CD4-positive, alpha-beta T cell treated with Interleukin-10 for 1 hour (primary cell): ENCODE measurements around the gene ENTPD8.
"Not testable (repeated sequence)": the region's sequence is repeated elsewhere in the genome, so short reads cannot be mapped to it uniquely, and the experiment has no call there.

ENCODE experiments used
- DNase-seq: peaks from one replicate; pipeline ENCODE4 v3.0.0-alpha.2; 2020

The ENTPD8 gene

DNA sequence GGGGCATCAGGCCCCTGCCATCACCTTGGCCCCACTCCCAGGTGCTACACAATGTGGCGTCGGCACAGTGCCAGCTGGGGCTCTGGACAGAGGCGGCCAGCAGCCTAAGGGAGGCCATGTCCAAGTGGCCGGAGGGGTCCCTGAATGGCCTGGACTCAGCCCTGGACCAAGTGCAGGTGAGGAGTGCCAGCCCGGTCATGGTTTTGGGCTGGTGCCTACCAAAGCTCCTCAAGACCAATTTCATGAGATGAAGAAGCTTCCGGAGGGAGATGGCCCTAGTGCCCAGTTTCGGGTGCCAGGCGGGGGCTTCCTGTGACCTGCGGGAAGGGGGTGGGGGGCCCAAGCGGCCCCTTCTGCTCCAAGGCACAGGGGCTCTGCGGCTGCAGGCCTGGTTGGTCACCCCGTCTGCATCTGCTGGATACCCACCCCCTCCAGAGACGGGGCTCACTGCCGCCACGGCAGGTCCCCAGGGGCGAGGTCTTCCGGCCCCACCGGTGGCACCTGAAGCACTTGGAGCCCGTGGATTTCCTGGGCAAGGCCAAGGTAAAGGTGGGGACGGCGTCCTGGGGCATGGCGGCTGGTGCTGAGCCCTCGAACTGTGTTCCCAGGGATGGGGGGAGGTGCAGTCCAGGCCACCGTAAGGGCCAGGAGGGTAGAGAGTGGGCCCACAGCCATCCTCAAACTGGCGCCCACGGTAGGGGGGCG lies 12.2 kb downstream of the ENTPD8 start:
- DNase-seq: no peak

- no peak for DNase-seq
These were observed 12.9 kb downstream of the ENTPD8 start for GRCh38 chr9:137428311-137428630.

DNA sequence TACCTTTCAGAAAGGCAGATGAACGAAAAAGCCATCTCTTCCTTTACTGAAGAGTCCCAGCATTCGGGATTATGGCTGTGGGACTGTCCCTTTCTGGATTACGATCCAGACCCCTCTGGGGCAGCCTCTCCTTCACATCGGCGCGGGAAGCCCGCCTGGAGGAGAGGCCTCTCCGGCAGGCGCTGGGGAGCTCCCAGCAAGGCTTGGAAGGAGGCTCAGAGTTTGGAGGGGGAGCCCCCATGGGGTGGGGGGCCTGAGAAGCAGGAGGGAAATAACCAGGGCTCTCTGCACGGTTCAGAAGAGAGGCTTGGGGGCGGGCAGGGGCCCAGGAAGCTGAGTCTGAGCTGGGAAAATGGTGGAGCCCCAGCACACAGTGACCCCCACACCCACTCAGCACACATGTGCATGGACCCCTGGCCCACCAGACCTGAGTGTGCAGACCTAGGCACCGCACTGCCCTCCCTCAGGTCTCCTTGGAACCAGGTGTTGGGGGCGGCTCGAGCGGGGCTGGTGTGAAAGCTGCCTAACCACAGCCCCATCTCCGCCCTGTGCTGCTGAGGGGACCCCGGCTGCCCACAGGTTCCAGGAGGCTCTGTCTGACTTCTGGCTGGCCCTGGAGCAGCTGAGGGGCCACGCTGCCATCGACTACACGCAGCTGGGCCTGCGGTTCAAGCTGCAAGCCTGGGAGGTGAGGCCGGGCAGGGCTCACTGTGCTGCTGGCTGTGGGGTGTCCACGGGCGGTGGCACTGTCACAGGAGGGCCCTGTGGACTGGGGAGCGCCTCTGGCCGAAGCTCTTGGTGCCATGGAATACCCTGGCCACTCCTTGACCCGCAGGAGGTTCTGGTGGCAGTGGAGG lies 13.5 kb downstream of the ENTPD8 start:
- no peak for DNase-seq

- no peak for DNase-seq
These were observed 15.0 kb downstream of the ENTPD8 start for GRCh38 chr9:137426018-137426681.

- no peak for DNase-seq
These were observed 17.5 kb downstream of the ENTPD8 start for GRCh38 chr9:137423514-137424291.

- DNase-seq: peak; percentile 95
These were observed 18.3 kb downstream of the ENTPD8 start, which contains the start of the genes EXD3 and NOXA1 for GRCh38 chr9:137422604-137423513. TSS of gene EXD3 (minus strand) at chr9:137423162. CDS start at chr9:137395357, 27,805 bp downstream. TSS of gene NOXA1 (plus strand) at chr9:137423393. CDS start at chr9:137423530, 137 bp downstream.

DNA sequence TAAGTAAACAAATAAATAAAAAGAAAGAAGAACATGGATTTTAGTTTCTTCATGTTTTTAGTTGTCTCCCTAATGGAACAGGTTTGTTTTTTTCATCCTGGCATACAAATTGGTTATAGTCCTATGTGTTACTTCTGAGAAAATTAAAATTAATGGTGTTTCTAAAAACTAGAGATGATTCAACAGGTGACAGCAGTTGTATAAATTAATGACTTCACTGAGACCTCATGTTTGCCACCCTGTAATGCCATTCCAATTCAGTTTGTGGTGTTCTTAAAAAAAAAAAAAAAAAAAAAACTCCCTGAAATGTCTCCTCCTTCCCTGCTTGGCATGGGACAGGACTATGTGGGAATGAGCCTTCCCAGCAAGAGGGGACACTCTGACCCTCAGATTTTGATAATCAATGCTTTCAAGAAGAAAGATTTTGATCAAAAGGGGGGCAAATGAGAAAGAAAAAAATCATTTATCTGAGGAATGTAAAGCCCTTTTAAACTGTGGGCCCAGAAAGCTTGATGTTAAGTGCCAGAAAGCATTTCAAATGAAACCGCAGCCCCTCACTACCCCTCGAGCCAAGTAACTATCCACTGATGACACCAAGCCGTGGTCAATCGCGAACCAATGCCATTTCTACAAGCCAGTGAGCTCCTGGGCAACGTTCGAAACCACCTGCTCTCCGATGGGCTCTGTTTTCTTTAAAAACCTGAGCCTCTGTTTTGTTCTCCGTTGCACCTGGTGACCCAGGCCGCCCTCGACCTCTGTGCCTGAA lies 19.1 kb downstream of the ENTPD8 start:
- no peak for DNase-seq

DNA sequence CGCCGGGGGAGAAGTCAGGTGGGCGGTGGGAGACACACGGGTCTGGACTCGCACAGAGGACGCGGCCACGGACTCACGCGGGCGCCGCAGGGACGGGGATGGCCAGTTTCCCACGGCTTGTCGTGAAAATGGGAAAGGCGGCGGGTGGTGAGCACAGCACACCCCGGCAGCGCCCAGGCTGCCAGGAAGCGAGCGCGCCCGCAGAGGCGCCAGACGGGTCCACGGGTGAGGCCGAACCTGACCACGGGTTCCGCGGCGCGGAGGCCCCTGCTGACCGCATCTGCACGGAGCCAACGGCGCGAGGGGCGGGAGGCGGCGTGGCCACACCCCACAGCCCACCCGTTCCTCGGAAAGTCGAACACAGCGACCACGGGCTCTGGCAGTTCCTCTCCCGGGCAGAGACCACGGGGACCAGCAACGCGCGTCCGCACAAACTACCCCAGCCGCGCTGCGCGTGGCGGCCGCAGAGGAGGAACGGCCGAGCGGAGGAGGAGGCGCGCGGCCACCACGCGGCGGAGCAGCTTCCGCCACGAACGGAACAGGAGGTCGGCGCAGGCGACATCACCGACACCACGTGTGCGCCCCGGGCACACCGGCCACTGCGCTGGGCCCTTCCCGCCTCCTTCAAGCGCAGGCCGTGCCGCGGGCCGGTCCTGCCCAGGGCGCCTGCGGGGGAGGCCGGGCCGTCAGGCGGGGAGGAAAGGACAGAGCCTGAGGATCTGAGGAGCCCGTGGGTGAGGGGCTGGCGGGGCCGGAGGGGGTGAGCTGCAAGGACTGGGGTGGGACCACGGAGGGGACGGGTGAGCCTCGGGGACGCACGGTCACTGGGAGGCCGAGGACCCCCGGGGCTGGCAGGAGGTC lies 23.8 kb downstream of the ENTPD8 start:
- DNase-seq: no peak

GRCh38 chr9:137416563-137417151 lies 24.5 kb downstream of the ENTPD8 start:
- DNase-seq: no peak

- DNase-seq: no peak
These were observed 25.1 kb downstream of the ENTPD8 start for GRCh38 chr9:137416006-137416562.

- DNase-seq: no peak
These were observed 25.7 kb downstream of the ENTPD8 start for GRCh38 chr9:137415451-137415850.

DNA sequence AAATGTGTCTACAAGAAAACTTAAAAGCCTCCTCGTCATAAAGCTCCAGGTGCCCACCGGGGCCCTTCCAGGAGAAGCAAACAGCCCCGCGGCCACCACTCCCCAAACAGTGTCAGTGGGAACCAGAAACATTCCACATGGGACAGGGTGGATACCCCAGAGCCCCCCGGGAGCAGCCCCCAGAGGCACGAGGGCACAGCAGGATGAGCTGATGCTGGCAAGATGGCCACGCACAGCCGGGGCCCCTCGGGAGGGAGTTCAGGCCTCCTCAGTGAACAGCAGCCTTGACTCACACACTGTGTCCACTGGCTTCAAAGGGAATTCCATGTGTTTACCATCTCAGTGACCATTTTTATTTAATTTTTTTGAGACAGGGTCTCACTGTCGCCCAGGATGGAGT lies 28.7 kb downstream of the ENTPD8 start:
- no peak for DNase-seq

GRCh38 chr9:137411645-137412380 lies 29.3 kb downstream of the ENTPD8 start:
- peak; percentile 41 for DNase-seq

- DNase-seq: no peak
These were observed 29.9 kb downstream of the ENTPD8 start for GRCh38 chr9:137411260-137411644.

GRCh38 chr9:137410891-137411249 lies 30.3 kb downstream of the ENTPD8 start:
- no peak for DNase-seq

GRCh38 chr9:137410236-137410890 lies 30.8 kb downstream of the ENTPD8 start:
- DNase-seq: not testable (repeated sequence)

DNA sequence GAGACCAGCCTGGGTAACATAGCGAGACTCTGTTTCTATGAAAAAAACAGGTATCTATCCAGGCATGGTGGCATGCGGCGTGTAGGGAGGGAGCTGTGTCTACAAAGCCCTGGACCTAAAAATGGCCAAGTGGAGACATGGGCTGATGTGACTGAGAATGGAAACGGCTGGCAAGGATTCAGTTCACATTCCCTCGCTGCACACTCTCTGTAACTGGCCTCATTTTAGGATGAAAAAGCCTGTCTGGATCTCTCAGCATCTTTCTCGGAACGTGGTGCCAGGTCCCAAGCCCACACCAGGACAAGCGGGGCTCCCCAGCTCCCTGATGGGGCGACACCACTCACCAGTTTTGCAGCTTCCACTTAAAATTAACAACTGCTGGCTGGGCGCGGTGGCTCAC lies 31.6 kb downstream of the ENTPD8 start:
- no peak for DNase-seq
